Uterus (tissue), 2 donors: ENCODE measurements around the gene DOK6.

Source experiments
- CTCF ChIP-seq, 4 experiments: fragments of 200-600 bp in 2 of 4; fragments of 450-650 bp in 2 of 4; sonication (generic) in 2 of 4; IDR thresholded peaks; one replicate each; pipeline ENCODE4 v1.5.1; 2016 to 2019; ENCODE audit warnings: antibody characterized with exemption in 4 of 4, mild to moderate bottlenecking in 2 of 4, moderate library complexity in 1 of 4
- POLR2A ChIP-seq, 2 donors: fragments of 450-650 bp; IDR thresholded peaks; one replicate each; pipeline ENCODE4 v1.6.1; 2016; ENCODE audit warnings: antibody characterized with exemption in 2 of 2, mild to moderate bottlenecking in 1 of 2, moderate library complexity in 1 of 2

DNA sequence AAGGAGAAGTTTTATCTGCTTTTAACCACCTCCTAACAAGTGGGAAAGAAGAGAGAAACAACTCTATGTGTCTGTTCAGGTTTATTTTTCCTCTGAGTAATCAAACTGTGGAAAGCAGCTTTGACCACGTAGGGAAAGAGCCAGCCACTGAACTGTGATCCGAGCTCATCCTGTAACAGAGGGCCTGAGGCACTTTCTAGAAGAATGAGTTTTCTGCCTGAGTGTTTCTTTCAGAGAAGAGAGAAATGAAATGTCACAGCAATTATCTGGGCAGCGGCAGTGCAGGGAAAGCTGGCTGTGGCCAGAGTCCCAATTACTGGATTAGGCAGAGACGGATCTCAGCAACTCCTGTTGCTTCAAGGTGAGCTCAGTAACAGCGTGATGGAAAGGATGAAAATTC is 395.1 kb downstream of the DOK6 start:
- TF ChIP-seq POLR2A (IDR thresholded peaks at IDR 0.05) (no peak), CTCF (IDR thresholded peaks at IDR 0.05) (no peak)
